ENCODE results near the gene DACT2.
"Not testable (repeated sequence)": the region's sequence is repeated elsewhere in the genome, so short reads cannot be mapped to it uniquely, and the experiment has no call there.

DACT2 gene

GRCh38 chr6:168319279-168320111 lies at the start of gene DACT2:
Gene DACT2 (minus strand): TSS chr6:168319777. CDS start chr6:168319633, 144 bp downstream.
- DNase-seq (ENCODE audit: low read depth in 1 of 2, low spot score in 1 of 2), result no peak

GRCh38 chr6:168368936-168369335 lies 49.4 kb upstream of the DACT2 start:
- DNase-seq (ENCODE audit: low read depth in 1 of 2, low spot score in 1 of 2), result no peak

- DNase-seq (ENCODE audit: low read depth in 1 of 2, low spot score in 1 of 2), result no peak
These were observed 48.7 kb upstream of the DACT2 start for GRCh38 chr6:168368066-168368820.

GRCh38 chr6:168367285-168367751 lies 47.7 kb upstream of the DACT2 start:
- no peak for DNase-seq (ENCODE audit: low read depth in 1 of 2, low spot score in 1 of 2)

GRCh38 chr6:168366473-168366872 lies 46.9 kb upstream of the DACT2 start:
- no peak for DNase-seq (ENCODE audit: low read depth in 1 of 2, low spot score in 1 of 2)

GRCh38 chr6:168365422-168366165 lies 46.0 kb upstream of the DACT2 start:
- no peak for DNase-seq (ENCODE audit: low read depth in 1 of 2, low spot score in 1 of 2)

- DNase-seq (ENCODE audit: low read depth in 1 of 2, low spot score in 1 of 2), result no peak
These were observed 45.3 kb upstream of the DACT2 start for GRCh38 chr6:168364793-168365421.

- DNase-seq (ENCODE audit: low read depth in 1 of 2, low spot score in 1 of 2), result no peak
These were observed 44.5 kb upstream of the DACT2 start for GRCh38 chr6:168363811-168364792.

GRCh38 chr6:168363302-168363701 lies 43.7 kb upstream of the DACT2 start:
- no peak for DNase-seq (ENCODE audit: low read depth in 1 of 2, low spot score in 1 of 2)

GRCh38 chr6:168362276-168362990 lies 42.9 kb upstream of the DACT2 start:
- no peak for DNase-seq (ENCODE audit: low read depth in 1 of 2, low spot score in 1 of 2)

- DNase-seq (ENCODE audit: low read depth in 1 of 2, low spot score in 1 of 2), result no peak
These were observed 42.2 kb upstream of the DACT2 start for GRCh38 chr6:168361766-168362165.

- no peak for DNase-seq (ENCODE audit: low read depth in 1 of 2, low spot score in 1 of 2)
These were observed 40.2 kb upstream of the DACT2 start for GRCh38 chr6:168359794-168360193.

GRCh38 chr6:168358842-168359420 lies 39.4 kb upstream of the DACT2 start:
- DNase-seq (ENCODE audit: low read depth in 1 of 2, low spot score in 1 of 2), result no peak

- DNase-seq (ENCODE audit: low read depth in 1 of 2, low spot score in 1 of 2), result not testable (repeated sequence)
These were observed 37.3 kb upstream of the DACT2 start for GRCh38 chr6:168356872-168357271.

GRCh38 chr6:168355716-168356522 lies 36.3 kb upstream of the DACT2 start:
- DNase-seq (ENCODE audit: low read depth in 1 of 2, low spot score in 1 of 2), result no peak

GRCh38 chr6:168354338-168354737 lies 34.8 kb upstream of the DACT2 start:
- no peak for DNase-seq (ENCODE audit: low read depth in 1 of 2, low spot score in 1 of 2)

- no peak for DNase-seq (ENCODE audit: low read depth in 1 of 2, low spot score in 1 of 2)
These were observed 33.5 kb upstream of the DACT2 start for GRCh38 chr6:168353041-168353440.

GRCh38 chr6:168352096-168352495 lies 32.5 kb upstream of the DACT2 start:
- no peak for DNase-seq (ENCODE audit: low read depth in 1 of 2, low spot score in 1 of 2)

Measured in activated T-helper 1 cell treated with anti-CD3 and anti-CD28 coated beads, Interleukin-2, amount 50 U/mL, for 16 hours (primary cell).